22Rv1 (cell line): ENCODE data around the gene RIMOC1.

Experiments
- CTCF ChIP-seq: fragments of 450-650 bp; IDR thresholded peaks from 2 replicates; pipeline ENCODE4 v1.5.1; 2017; ENCODE audit warnings: mild to moderate bottlenecking
- ZFX ChIP-seq: fragments of 450-650 bp; IDR thresholded peaks from 2 replicates; pipeline ENCODE4 v1.6.1; 2017; ENCODE audit warnings: antibody characterized with exemption, borderline replicate concordance

- TF ChIP-seq CTCF (no peak), ZFX (no peak)
Measured at GRCh38 chr5:41871852-41872251, 32.3 kb upstream of the RIMOC1 start.
